Fibroblast of skin of back (primary cell): ENCODE measurements around the gene YIPF2. TPM values are rescaled to one million over a fixed set of nuclear protein-coding genes. Genes with fewer than 3 reads are reported as not detected.
"Not testable (repeated sequence)": the region's sequence is repeated elsewhere in the genome, so short reads cannot be mapped to it uniquely, and the experiment has no call there.

Experiments
- DNase-seq: peaks from one replicate; pipeline ENCODE4 v3.0.0-alpha.2; 2013
- polyA plus RNA-seq, 2 experiments: library from polyadenylated mRNA; unstranded; fragments of 120-200 nt; gene quantifications; one replicate each; pipeline ENCODE4 v1.2.1, GENCODE V29; 2013; ENCODE audit not compliant: insufficient read length in 2 of 2

The YIPF2 gene
- polyA plus RNA-seq (2013, experiment 1 of 2; ENCODE audit: insufficient read length), result 59.2 TPM
- polyA plus RNA-seq (2013, experiment 2 of 2; ENCODE audit: insufficient read length), result 63.9 TPM

- DNase-seq, result peak; percentile 98
These were observed at the start of gene YIPF2, which contains the start of gene TIMM29 for GRCh38 chr19:10928563-10929401. Gene YIPF2 (minus strand): TSS chr19:10928639. CDS start chr19:10928410, 229 bp downstream. Gene TIMM29 (plus strand): TSS chr19:10928811. CDS start chr19:10928823, 12 bp downstream.

GRCh38 chr19:10977742-10978092, 49.3 kb upstream of the YIPF2 start:
- no peak for DNase-seq

- DNase-seq, result no peak
These were observed 47.9 kb upstream of the YIPF2 start for GRCh38 chr19:10976131-10976892.

- DNase-seq, result no peak
These were observed 47.1 kb upstream of the YIPF2 start for GRCh38 chr19:10975374-10976130.

GRCh38 chr19:10971107-10971726, 42.8 kb upstream of the YIPF2 start:
- no peak for DNase-seq

GRCh38 chr19:10968527-10969135, 40.2 kb upstream of the YIPF2 start:
- DNase-seq, result no peak

GRCh38 chr19:10966809-10967208, 38.4 kb upstream of the YIPF2 start:
- no peak for DNase-seq

GRCh38 chr19:10965398-10965797, 37.0 kb upstream of the YIPF2 start:
- DNase-seq, result no peak

GRCh38 chr19:10964903-10965302, 36.5 kb upstream of the YIPF2 start:
- no peak for DNase-seq

GRCh38 chr19:10963865-10964264, 35.4 kb upstream of the YIPF2 start:
- DNase-seq, result no peak

GRCh38 chr19:10962863-10963262, 34.4 kb upstream of the YIPF2 start:
- DNase-seq, result no peak

GRCh38 chr19:10961073-10961860, 32.8 kb upstream of the YIPF2 start:
- DNase-seq, result peak; percentile 30

GRCh38 chr19:10960314-10961072, 32.1 kb upstream of the YIPF2 start, which contains the start of gene SMARCA4:
Gene SMARCA4 (plus strand): TSS chr19:10961030. CDS start chr19:10984152, 23,122 bp downstream.
- peak; percentile 94 for DNase-seq

GRCh38 chr19:10959277-10959968, 31.0 kb upstream of the YIPF2 start:
- not testable (repeated sequence) for DNase-seq

GRCh38 chr19:10952809-10953208, 24.4 kb upstream of the YIPF2 start:
- no peak for DNase-seq

GRCh38 chr19:10946958-10947657, 18.7 kb upstream of the YIPF2 start:
- peak; percentile 53 for DNase-seq

GRCh38 chr19:10945264-10945663, 16.8 kb upstream of the YIPF2 start:
- DNase-seq, result no peak

GRCh38 chr19:10943412-10943811, 15.0 kb upstream of the YIPF2 start:
- not testable (repeated sequence) for DNase-seq

GRCh38 chr19:10941649-10942048, 13.2 kb upstream of the YIPF2 start:
- DNase-seq, result not testable (repeated sequence)
